ENCODE measurements around the gene BEGAIN.

The BEGAIN gene

GRCh38 chr14:100502622-100503220, 84.5 kb downstream of the BEGAIN start:
- no peak for DNase-seq

- no peak for DNase-seq
Measured at GRCh38 chr14:100500128-100500527, 87.1 kb downstream of the BEGAIN start.

GRCh38 chr14:100498068-100498467, 89.1 kb downstream of the BEGAIN start:
- no peak for DNase-seq

- DNase-seq: no peak
Measured at GRCh38 chr14:100495917-100496316, 91.3 kb downstream of the BEGAIN start.

GRCh38 chr14:100494645-100495044, 92.6 kb downstream of the BEGAIN start:
- no peak for DNase-seq

- DNase-seq: no peak
Measured at GRCh38 chr14:100490252-100490651, 97.0 kb downstream of the BEGAIN start.

- no peak for DNase-seq
Measured at GRCh38 chr14:100488057-100488456, 99.2 kb downstream of the BEGAIN start.

- DNase-seq: no peak
Measured at GRCh38 chr14:100487304-100487703, 99.9 kb downstream of the BEGAIN start.

All from hematopoietic multipotent progenitor cell treated with erythropoietin and hydrocortisone succinate and interleukin-3 and kit ligand, for 6 days (in vitro differentiated cells).